GM12864 (cell line): ENCODE measurements around the gene MAP2.

Source experiments
- DNase-seq: peaks from one replicate; pipeline ENCODE4 v3.0.0-alpha.2; 2011; ENCODE audit warnings: low read depth
- H3K4me3 ChIP-seq: 2 replicates; pipeline ENCODE4 v1.5.1; 2011; ENCODE audit warnings: mild to moderate bottlenecking, low read depth, low read length, control low read depth
- CTCF ChIP-seq: IDR thresholded peaks from 2 replicates; pipeline ENCODE4 v1.5.1; 2011; ENCODE audit warnings: low read depth, mild to moderate bottlenecking, moderate library complexity, low read length, control low read depth, inconsistent platforms; ENCODE audit errors: missing control alignments

Gene MAP2

GRCh38 chr2:209463226-209463625 is 39.4 kb downstream of the MAP2 start:
- DNase-seq: no peak
- TF ChIP-seq CTCF: peak; percentile 24

GRCh38 chr2:209463835-209464234 is 40.0 kb downstream of the MAP2 start:
- no peak overlapping the region for H3K4me3 ChIP-seq
- no peak for TF ChIP-seq CTCF
- no peak for DNase-seq

More at GRCh38 chr2:209463226-209463625, 39.4 kb downstream of the MAP2 start:
- no peak overlapping the region for H3K4me3 ChIP-seq

GRCh38 chr2:209468846-209469245 is 45.0 kb downstream of the MAP2 start:
- no peak for TF ChIP-seq CTCF
- no peak overlapping the region for H3K4me3 ChIP-seq
- DNase-seq: no peak

DNA sequence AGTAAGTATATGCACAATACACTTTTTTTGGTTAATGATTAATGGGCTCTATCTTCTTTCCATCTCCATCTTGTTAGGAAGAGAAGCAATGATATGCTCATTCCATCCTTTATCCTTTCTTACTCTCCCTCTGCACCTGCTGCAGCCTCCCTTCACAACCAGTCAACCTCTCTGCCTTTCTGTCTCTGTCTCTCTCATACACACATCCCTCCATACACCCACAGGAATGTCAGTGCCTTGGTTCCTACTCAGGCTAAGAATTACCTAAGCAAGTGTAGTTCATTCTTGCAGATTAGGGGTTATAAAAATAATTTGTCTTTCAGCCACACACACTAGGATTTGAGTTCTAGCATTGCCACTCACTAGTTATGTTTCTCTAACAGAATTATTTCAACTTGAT is 45.6 kb downstream of the MAP2 start:
- no peak for TF ChIP-seq CTCF
- H3K4me3 ChIP-seq: no peak overlapping the region
- no peak for DNase-seq

DNA sequence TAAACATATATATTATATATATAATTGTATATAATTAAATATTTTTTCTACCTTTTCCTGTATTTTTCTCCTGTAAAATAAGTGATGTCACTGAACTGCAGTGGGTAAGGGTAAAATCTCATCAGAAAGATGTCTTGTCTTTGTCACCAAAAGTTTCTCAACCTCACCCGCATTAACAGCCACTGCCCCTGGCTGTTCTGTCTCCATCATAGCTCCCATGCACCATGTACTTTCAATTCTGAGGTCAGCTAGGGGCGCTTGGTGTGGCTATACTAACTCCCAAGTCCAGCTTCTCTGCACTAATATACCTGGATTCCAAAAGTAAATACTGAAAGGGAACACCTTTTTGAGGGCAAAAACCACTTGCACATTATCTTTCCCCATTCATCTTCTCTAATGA is 46.6 kb downstream of the MAP2 start:
- no peak overlapping the region for H3K4me3 ChIP-seq
- no peak for DNase-seq
- TF ChIP-seq CTCF: no peak

GRCh38 chr2:209471037-209471436 is 47.2 kb downstream of the MAP2 start:
- no peak for DNase-seq
- no peak for TF ChIP-seq CTCF
- no peak overlapping the region for H3K4me3 ChIP-seq

- no peak overlapping the region for H3K4me3 ChIP-seq
- DNase-seq: no peak
- no peak for TF ChIP-seq CTCF
Measured at GRCh38 chr2:209472112-209472832, 48.4 kb downstream of the MAP2 start.
